ENCODE results near the gene NDUFS3. TPM values are rescaled to one million over a fixed set of nuclear protein-coding genes. Genes with fewer than 3 reads are reported as not detected.

NDUFS3 gene
- polyA plus RNA-seq, 1 donor (not counting 4 experiments of a cell fraction or from before 2014, with no cell fraction given): 119 TPM

GRCh38 chr11:47626234-47626633 is 47.4 kb downstream of the NDUFS3 start:
- dilution Hi-C loops (cut with MboI; ENCODE audit: extremely low pct_ligation_motif_present, low sequenced_read_pairs): no loop called here
- no peaks in the 10 kb centered on the region for H3K27me3 ChIP-seq (ENCODE audit: control insufficient read depth, extremely low read depth, insufficient read depth, low read length)
- no peak overlapping the region for H2AFZ ChIP-seq (ENCODE audit: control insufficient read depth, low read length)
- H3K79me2 ChIP-seq (ENCODE audit: control insufficient read depth, insufficient read depth, low read length): no peaks in the 10 kb centered on the region
- no peak for FAIRE-seq
- no peak overlapping the region for H3K4me2 ChIP-seq (ENCODE audit: control insufficient read depth, extremely low read depth, insufficient read depth, low read depth, low read length)
- H3K4me1 ChIP-seq (ENCODE audit: control insufficient read depth, extremely low read depth, insufficient read depth, low read length): no peaks in the 10 kb centered on the region
- H4K20me1 ChIP-seq (ENCODE audit: control insufficient read depth, extremely low read depth, insufficient read depth, low read length): no peaks in the 10 kb centered on the region
- TF ChIP-seq, protein P1, sequence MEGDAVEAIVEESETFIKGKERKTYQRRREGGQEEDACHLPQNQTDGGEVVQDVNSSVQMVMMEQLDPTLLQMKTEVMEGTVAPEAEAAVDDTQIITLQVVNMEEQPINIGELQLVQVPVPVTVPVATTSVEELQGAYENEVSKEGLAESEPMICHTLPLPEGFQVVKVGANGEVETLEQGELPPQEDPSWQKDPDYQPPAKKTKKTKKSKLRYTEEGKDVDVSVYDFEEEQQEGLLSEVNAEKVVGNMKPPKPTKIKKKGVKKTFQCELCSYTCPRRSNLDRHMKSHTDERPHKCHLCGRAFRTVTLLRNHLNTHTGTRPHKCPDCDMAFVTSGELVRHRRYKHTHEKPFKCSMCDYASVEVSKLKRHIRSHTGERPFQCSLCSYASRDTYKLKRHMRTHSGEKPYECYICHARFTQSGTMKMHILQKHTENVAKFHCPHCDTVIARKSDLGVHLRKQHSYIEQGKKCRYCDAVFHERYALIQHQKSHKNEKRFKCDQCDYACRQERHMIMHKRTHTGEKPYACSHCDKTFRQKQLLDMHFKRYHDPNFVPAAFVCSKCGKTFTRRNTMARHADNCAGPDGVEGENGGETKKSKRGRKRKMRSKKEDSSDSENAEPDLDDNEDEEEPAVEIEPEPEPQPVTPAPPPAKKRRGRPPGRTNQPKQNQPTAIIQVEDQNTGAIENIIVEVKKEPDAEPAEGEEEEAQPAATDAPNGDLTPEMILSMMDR (optimal IDR thresholded peaks at IDR 0.05 in 1 of 3, IDR thresholded peaks at IDR 0.05 in 1 of 3, conservative IDR thresholded peaks at IDR 0.05 in 1 of 3; ENCODE audit: extremely low read depth in 1 of 3, insufficient read depth in 2 of 3, low read length in 3 of 3): no peak
- no peak for TF ChIP-seq EZH2 (IDR thresholded peaks at IDR 0.05; ENCODE audit: low read length)
- no peak overlapping the region for H3K27ac ChIP-seq (ENCODE audit: control insufficient read depth, insufficient read depth, low read length)
- no peak overlapping the region for H3K4me3 ChIP-seq (ENCODE audit: control insufficient read depth in 2 of 3, extremely low read depth in 1 of 3, insufficient read depth in 2 of 3, low read depth in 1 of 3, low read length in 3 of 3)
- DNase-seq (ENCODE audit: low read depth, low spot score): no peak
- H3K36me3 ChIP-seq (ENCODE audit: control insufficient read depth in 2 of 2, extremely low read depth in 1 of 2, insufficient read depth in 2 of 2, low read length in 2 of 2): peaks cover 28 to 30% of the 10 kb centered on the region in 2 experiments
- H3K9ac ChIP-seq (ENCODE audit: control insufficient read depth, extremely low read depth, insufficient read depth, low read length): no peak overlapping the region
- H3K9me1 ChIP-seq (ENCODE audit: control insufficient read depth, extremely low read depth, insufficient read depth, low read length): no peaks in the 10 kb centered on the region
- H3K9me3 ChIP-seq (ENCODE audit: control insufficient read depth, low read depth, low read length): no peaks in the 10 kb centered on the region

GRCh38 chr11:47628026-47628425 is 49.2 kb downstream of the NDUFS3 start:
- H3K36me3 ChIP-seq (ENCODE audit: control insufficient read depth in 2 of 2, extremely low read depth in 1 of 2, insufficient read depth in 2 of 2, low read length in 2 of 2): peaks cover 26 to 33% of the 10 kb centered on the region in 2 experiments
- no peak overlapping the region for H3K4me2 ChIP-seq (ENCODE audit: control insufficient read depth, extremely low read depth, insufficient read depth, low read depth, low read length)
- H2AFZ ChIP-seq (ENCODE audit: control insufficient read depth, low read length): no peak overlapping the region
- H3K4me3 ChIP-seq (ENCODE audit: control insufficient read depth in 2 of 3, extremely low read depth in 1 of 3, insufficient read depth in 2 of 3, low read depth in 1 of 3, low read length in 3 of 3): no peak overlapping the region
- FAIRE-seq: no peak
- no peaks in the 10 kb centered on the region for H3K27me3 ChIP-seq (ENCODE audit: control insufficient read depth, extremely low read depth, insufficient read depth, low read length)
- no peaks in the 10 kb centered on the region for H3K79me2 ChIP-seq (ENCODE audit: control insufficient read depth, insufficient read depth, low read length)
- no peak overlapping the region for H3K27ac ChIP-seq (ENCODE audit: control insufficient read depth, insufficient read depth, low read length)
- no peaks in the 10 kb centered on the region for H4K20me1 ChIP-seq (ENCODE audit: control insufficient read depth, extremely low read depth, insufficient read depth, low read length)
- TF ChIP-seq, protein P1 (optimal IDR thresholded peaks at IDR 0.05 in 1 of 3, IDR thresholded peaks at IDR 0.05 in 1 of 3, conservative IDR thresholded peaks at IDR 0.05 in 1 of 3; ENCODE audit: extremely low read depth in 1 of 3, insufficient read depth in 2 of 3, low read length in 3 of 3): no peak
- no peak for TF ChIP-seq EZH2 (IDR thresholded peaks at IDR 0.05; ENCODE audit: low read length)
- H3K9ac ChIP-seq (ENCODE audit: control insufficient read depth, extremely low read depth, insufficient read depth, low read length): no peak overlapping the region
- H3K9me3 ChIP-seq (ENCODE audit: control insufficient read depth, low read depth, low read length): no peaks in the 10 kb centered on the region
- dilution Hi-C loops (cut with MboI; ENCODE audit: extremely low pct_ligation_motif_present, low sequenced_read_pairs): no loop called here
- no peaks in the 10 kb centered on the region for H3K9me1 ChIP-seq (ENCODE audit: control insufficient read depth, extremely low read depth, insufficient read depth, low read length)
- H3K4me1 ChIP-seq (ENCODE audit: control insufficient read depth, extremely low read depth, insufficient read depth, low read length): no peaks in the 10 kb centered on the region
- DNase-seq (ENCODE audit: low read depth, low spot score): no peak
